ENCODE measurements around the gene RDM1.
"Not testable (repeated sequence)": the region's sequence is repeated elsewhere in the genome, so short reads cannot be mapped to it uniquely, and the experiment has no call there.

RDM1 gene

GRCh38 chr17:35930211-35931065, at the start of gene RDM1:
RDM1 (minus strand) TSS chr17:35930773; CDS start chr17:35930727, 46 bp downstream.
- in situ Hi-C loops (cut with MboI; ENCODE audit: low sequenced_read_pairs), result no loop called here

GRCh38 chr17:35978346-35978745, 47.8 kb upstream of the RDM1 start:
- in situ Hi-C loops (cut with MboI; ENCODE audit: low sequenced_read_pairs), result no loop called here

- in situ Hi-C loops (cut with MboI; ENCODE audit: low sequenced_read_pairs), result no loop called here
These were observed 46.9 kb upstream of the RDM1 start for GRCh38 chr17:35977509-35977908.

- in situ Hi-C loops (cut with MboI; ENCODE audit: low sequenced_read_pairs), result no loop called here
These were observed 43.0 kb upstream of the RDM1 start for GRCh38 chr17:35973333-35974260.

GRCh38 chr17:35972945-35973332, 42.4 kb upstream of the RDM1 start:
- in situ Hi-C loops (cut with MboI; ENCODE audit: low sequenced_read_pairs), result no loop called here

- in situ Hi-C loops (cut with MboI; ENCODE audit: low sequenced_read_pairs), result no loop called here
These were observed 42.0 kb upstream of the RDM1 start for GRCh38 chr17:35972535-35972934.

- in situ Hi-C loops (cut with MboI; ENCODE audit: low sequenced_read_pairs), result no loop called here
These were observed 41.5 kb upstream of the RDM1 start for GRCh38 chr17:35972066-35972465.

GRCh38 chr17:35969558-35970380, 39.2 kb upstream of the RDM1 start:
- in situ Hi-C loops (cut with MboI; ENCODE audit: low sequenced_read_pairs), result no loop called here

- in situ Hi-C loops (cut with MboI; ENCODE audit: low sequenced_read_pairs), result no loop called here
These were observed 38.0 kb upstream of the RDM1 start for GRCh38 chr17:35968520-35969054.

- in situ Hi-C loops (cut with MboI; ENCODE audit: low sequenced_read_pairs), result no loop called here
These were observed 34.7 kb upstream of the RDM1 start for GRCh38 chr17:35965272-35965671.

GRCh38 chr17:35963663-35964062, 33.1 kb upstream of the RDM1 start:
- in situ Hi-C loops (cut with MboI; ENCODE audit: low sequenced_read_pairs), result no loop called here

GRCh38 chr17:35953720-35954119, 23.1 kb upstream of the RDM1 start:
- in situ Hi-C loops (cut with MboI; ENCODE audit: low sequenced_read_pairs), result no loop called here

- in situ Hi-C loops (cut with MboI; ENCODE audit: low sequenced_read_pairs), result no loop called here
These were observed 18.8 kb upstream of the RDM1 start for GRCh38 chr17:35949401-35949800.

- in situ Hi-C loops (cut with MboI; ENCODE audit: low sequenced_read_pairs), result no loop called here
These were observed 17.5 kb upstream of the RDM1 start for GRCh38 chr17:35948092-35948491.

- in situ Hi-C loops (cut with MboI; ENCODE audit: low sequenced_read_pairs), result no loop called here
These were observed 16.6 kb upstream of the RDM1 start for GRCh38 chr17:35947156-35947585.

GRCh38 chr17:35944151-35944550, 13.6 kb upstream of the RDM1 start:
- in situ Hi-C loops (cut with MboI; ENCODE audit: low sequenced_read_pairs), result no loop called here

GRCh38 chr17:35943537-35943936, 13.0 kb upstream of the RDM1 start, which contains the start of gene LYZL6:
LYZL6 (minus strand) TSS chr17:35943713; CDS start chr17:35939356, 4,357 bp downstream.
- in situ Hi-C loops (cut with MboI; ENCODE audit: low sequenced_read_pairs), result no loop called here

- in situ Hi-C loops (cut with MboI; ENCODE audit: low sequenced_read_pairs), result no loop called here
These were observed 12.1 kb upstream of the RDM1 start for GRCh38 chr17:35942588-35943186.

- in situ Hi-C loops (cut with MboI; ENCODE audit: low sequenced_read_pairs), result not testable (repeated sequence)
These were observed 7.9 kb upstream of the RDM1 start for GRCh38 chr17:35938492-35938891.

- in situ Hi-C loops (cut with MboI; ENCODE audit: low sequenced_read_pairs), result no loop called here
These were observed 5.5 kb upstream of the RDM1 start for GRCh38 chr17:35936063-35936462.

All from hTERT RPE-1 (cell line).